ENCODE results near the gene DCLK2. TPM values are rescaled to one million over a fixed set of nuclear protein-coding genes. Genes with fewer than 3 reads are reported as not detected.

Gene DCLK2
- total and polyA plus RNA-seq, 2 of the 13 experiments (the other 11 are each of a cell fraction or from before 2014, with no cell fraction given), result not detected

GRCh38 chr4:150106886-150107285 lies 28.6 kb downstream of the DCLK2 start:
- Histone ChIP-seq H3K4me3 (replicated peaks in 1 of 3; ENCODE audit: insufficient read depth in 1 of 3, low read depth in 2 of 3, low read length in 3 of 3) (no peak overlapping the region), H3K9me3 (ENCODE audit: low read length) (no peaks in the 10 kb centered on the region), H3K4me2 (ENCODE audit: low read depth, low read length) (no peak overlapping the region), H3K79me2 (ENCODE audit: insufficient read depth, low read length) (no peaks in the 10 kb centered on the region), H3K27me3 (ENCODE audit: control insufficient read depth in 1 of 2, insufficient read depth in 2 of 2, low read length in 2 of 2) (no peaks in the 10 kb centered on the region), H2AFZ (ENCODE audit: low read length) (no peak overlapping the region), H3K9ac (ENCODE audit: insufficient read depth, low read depth, low read length) (no peak overlapping the region), H3K4me1 (ENCODE audit: insufficient read depth, low read length) (no peaks in the 10 kb centered on the region), H4K20me1 (ENCODE audit: insufficient read depth, low read length) (no peaks in the 10 kb centered on the region), H3K27ac (ENCODE audit: extremely low read length, insufficient read depth, low read length) (no peak overlapping the region), H3K36me3 (replicated peaks in 1 of 2; ENCODE audit: control insufficient read depth in 1 of 2, insufficient read depth in 2 of 2, low read length in 2 of 2) (no peaks in the 10 kb centered on the region)
- TF ChIP-seq FOSL1 (CRISPR knock-in tag; IDR thresholded peaks at IDR 0.05; ENCODE audit: borderline replicate concordance) (no peak), ZNF251 (CRISPR knock-in tag; IDR thresholded peaks at IDR 0.05) (no peak)
- ATAC-seq (no peak), DNase-seq (ENCODE audit: low spot score) (no peak), FAIRE-seq (no peak)
- 0% methylated on average over 3 of the region's 3 CpGs for WGBS (ENCODE audit: low lambda C conversion rate)
- no TSS peak for BruUV-seq (replicated peaks)
- in situ Hi-C loops (cut with HindIII; ENCODE audit: extremely low pct_ligation_motif_present, low pct_unique_long_range_greater_than_20kb) (no loop called here), intact Hi-C loops (cut with micrococcal nuclease; ENCODE audit: unreplicated experiment) (no loop called here)
- ChIA-PET POLR2A (no interaction called here), CTCF (ENCODE audit: low intra/inter-chr PET ratio, low total read pairs) (no interaction called here)

GRCh38 chr4:150108691-150109090 lies 30.4 kb downstream of the DCLK2 start:
- no TSS peak for BruUV-seq (replicated peaks)

More at GRCh38 chr4:150108691-150109090, 30.4 kb downstream of the DCLK2 start:
- DNase-seq (ENCODE audit: low spot score) (no peak), ATAC-seq (no peak), FAIRE-seq (no peak)
- no peaks in the 10 kb centered on the region for H3K9me3 ChIP-seq (ENCODE audit: low read length)
- no peaks in the 10 kb centered on the region for H3K36me3 ChIP-seq (replicated peaks in 1 of 2; ENCODE audit: control insufficient read depth in 1 of 2, insufficient read depth in 2 of 2, low read length in 2 of 2)
- CTCF ChIA-PET (ENCODE audit: low intra/inter-chr PET ratio, low total read pairs), result no interaction called here
- WGBS (ENCODE audit: low lambda C conversion rate), result 33% methylated on average over 1 of the region's 1 CpG
- in situ Hi-C loops (cut with HindIII; ENCODE audit: extremely low pct_ligation_motif_present, low pct_unique_long_range_greater_than_20kb), result no loop called here
- H4K20me1 ChIP-seq (ENCODE audit: insufficient read depth, low read length), result no peaks in the 10 kb centered on the region
- H3K27ac ChIP-seq (ENCODE audit: extremely low read length, insufficient read depth, low read length), result no peak overlapping the region
- no peak overlapping the region for H3K4me3 ChIP-seq (replicated peaks in 1 of 3; ENCODE audit: insufficient read depth in 1 of 3, low read depth in 2 of 3, low read length in 3 of 3)
- no peaks in the 10 kb centered on the region for H3K79me2 ChIP-seq (ENCODE audit: insufficient read depth, low read length)
- intact Hi-C loops (cut with micrococcal nuclease; ENCODE audit: unreplicated experiment), result no loop called here
- POLR2A ChIA-PET, result no interaction called here
- TF ChIP-seq MAFG (CRISPR knock-in tag; IDR thresholded peaks at IDR 0.05) (no peak), HNRNPH1 (optimal IDR thresholded peaks at IDR 0.05; ENCODE audit: low read depth, low read length) (no peak), FLYWCH1 (CRISPR knock-in tag; IDR thresholded peaks at IDR 0.05) (no peak), ZNF318 (CRISPR knock-in tag; IDR thresholded peaks at IDR 0.05) (no peak), ISL2 (CRISPR knock-in tag; IDR thresholded peaks at IDR 0.05) (no peak)
- H3K4me1 ChIP-seq (ENCODE audit: insufficient read depth, low read length), result no peaks in the 10 kb centered on the region
- H3K9ac ChIP-seq (ENCODE audit: insufficient read depth, low read depth, low read length), result no peak overlapping the region
- no peaks in the 10 kb centered on the region for H3K27me3 ChIP-seq (ENCODE audit: control insufficient read depth in 1 of 2, insufficient read depth in 2 of 2, low read length in 2 of 2)
- no peak overlapping the region for H2AFZ ChIP-seq (ENCODE audit: low read length)
- H3K4me2 ChIP-seq (ENCODE audit: low read depth, low read length), result no peak overlapping the region
